Neutrophil (primary cell): ENCODE results near the gene C1orf210.

ENCODE experiments used
- H3K27ac ChIP-seq: fragments of 200-600 bp; sonication (generic); 2 replicates; pipeline ENCODE4 v1.5.1; 2016; ENCODE audit warnings: mild to moderate bottlenecking, moderate library complexity
- H3K27me3 ChIP-seq: fragments of 200-600 bp; sonication (generic); 2 replicates; pipeline ENCODE4 v1.6.0; 2016; ENCODE audit warnings: mild to moderate bottlenecking
- H3K36me3 ChIP-seq: fragments of 200-600 bp; sonication (generic); 2 replicates; pipeline ENCODE4 v1.5.1; 2017
- H3K4me1 ChIP-seq, 2 experiments: fragments of 200-600 bp in 1 of 2; sonication (generic) in 1 of 2; 1 replicate in 1 of 2; 2 replicates in 1 of 2; pipeline versions ENCODE4 v1.5.1 to v1.6.1; 2013 to 2016; ENCODE audit warnings: low read depth in 1 of 2, low read length in 1 of 2, mild to moderate bottlenecking in 1 of 2, moderate library complexity in 1 of 2; ENCODE audit not compliant: control insufficient read depth in 1 of 2, insufficient read depth in 1 of 2
- H3K4me3 ChIP-seq, 2 experiments: fragments of 200-600 bp in 1 of 2; sonication (generic) in 1 of 2; 1 replicate in 1 of 2; 2 replicates in 1 of 2; pipeline ENCODE4 v1.5.1; 2013 to 2016; ENCODE audit warnings: low read depth in 1 of 2, low read length in 1 of 2, mild to moderate bottlenecking in 1 of 2, moderate library complexity in 1 of 2
- H3K9me3 ChIP-seq: fragments of 200-600 bp; sonication (generic); 2 replicates; pipeline ENCODE4 v1.5.1; 2016
- CTCF ChIP-seq: fragments of 200-600 bp; sonication (generic); IDR thresholded peaks from 2 replicates; pipeline ENCODE4 v1.5.1; 2016; ENCODE audit warnings: antibody characterized with exemption

Gene C1orf210

GRCh38 chr1:43235451-43236121 lies 49.8 kb downstream of the C1orf210 start:
- Histone ChIP-seq H3K9me3 (no peaks in the 10 kb centered on the region), H3K36me3 (no peaks in the 10 kb centered on the region), H3K27me3 (no peaks in the 10 kb centered on the region), H3K4me3 (no peak overlapping the region), H3K4me1 (no peaks in the 10 kb centered on the region), H3K27ac (no peak overlapping the region)
- TF ChIP-seq CTCF, result no peak

- Histone ChIP-seq H3K4me1 (no peaks in the 10 kb centered on the region), H3K27me3 (no peaks in the 10 kb centered on the region), H3K36me3 (no peaks in the 10 kb centered on the region), H3K9me3 (no peaks in the 10 kb centered on the region), H3K27ac (no peak overlapping the region), H3K4me3 (no peak overlapping the region)
- TF ChIP-seq CTCF, result no peak
Measured at GRCh38 chr1:43235040-43235439, 50.3 kb downstream of the C1orf210 start.

GRCh38 chr1:43234267-43234666 lies 51.1 kb downstream of the C1orf210 start:
- Histone ChIP-seq H3K4me3 (no peak overlapping the region), H3K4me1 (no peaks in the 10 kb centered on the region), H3K27me3 (no peaks in the 10 kb centered on the region), H3K9me3 (no peaks in the 10 kb centered on the region), H3K36me3 (no peaks in the 10 kb centered on the region), H3K27ac (no peak overlapping the region)
- no peak for TF ChIP-seq CTCF

- H3K9me3 ChIP-seq, result no peaks in the 10 kb centered on the region
- H3K4me1 ChIP-seq, result no peaks in the 10 kb centered on the region
Measured at GRCh38 chr1:43233631-43234030, 51.8 kb downstream of the C1orf210 start.

GRCh38 chr1:43232482-43232881 lies 52.9 kb downstream of the C1orf210 start:
- no peaks in the 10 kb centered on the region for H3K27me3 ChIP-seq
- TF ChIP-seq CTCF, result no peak
- no peak overlapping the region for H3K27ac ChIP-seq
- no peak overlapping the region for H3K4me3 ChIP-seq
- no peaks in the 10 kb centered on the region for H3K4me1 ChIP-seq
- no peaks in the 10 kb centered on the region for H3K36me3 ChIP-seq
- H3K9me3 ChIP-seq, result no peaks in the 10 kb centered on the region

More at GRCh38 chr1:43233631-43234030, 51.8 kb downstream of the C1orf210 start:
- no peak for TF ChIP-seq CTCF
- no peak overlapping the region for H3K27ac ChIP-seq
- no peaks in the 10 kb centered on the region for H3K27me3 ChIP-seq
- no peak overlapping the region for H3K4me3 ChIP-seq
- no peaks in the 10 kb centered on the region for H3K36me3 ChIP-seq
